ENCODE measurements around the gene PTTG1. TPM values are rescaled to one million over a fixed set of nuclear protein-coding genes. Genes with fewer than 3 reads are reported as not detected.

PTTG1 gene
- total and polyA plus RNA-seq, 8 donors: 2.3 to 104 (median 23.9) TPM; not detected in 1

DNA sequence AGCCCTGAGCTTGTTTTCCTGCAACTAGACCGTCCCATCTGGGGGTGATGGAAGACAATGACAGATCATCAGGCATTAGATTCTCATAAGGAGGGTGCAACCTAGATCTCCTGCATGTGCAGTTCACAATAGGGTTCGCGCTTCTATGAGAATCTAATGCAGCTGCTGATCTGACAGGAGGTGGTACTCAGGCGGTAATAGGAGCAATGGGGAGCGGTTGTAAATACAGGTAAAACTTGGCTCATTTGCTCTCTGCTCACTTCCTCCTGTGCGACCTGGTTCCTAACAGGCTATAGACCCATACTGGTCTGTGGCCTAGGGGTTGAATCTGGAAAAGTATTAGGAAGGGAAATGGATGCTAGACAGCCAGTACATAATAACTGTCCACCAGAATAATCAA lies 39.7 kb downstream of the PTTG1 start:
- intact Hi-C loops (cut with DNase I; ENCODE audit: low total_unique reads): no loop called here

GRCh38 chr5:160462167-160462566 lies 40.5 kb downstream of the PTTG1 start:
- Histone ChIP-seq H3K36me3 (no peaks in the 10 kb centered on the region), H3K4me1 (peaks cover 6 to 15% (median 11%) of the 10 kb centered on the region in 4 donors), H3K9me3 (no peaks in the 10 kb centered on the region), H3K4me3 (no peak overlapping the region), H3K27me3 (no peaks in the 10 kb centered on the region), H3K27ac (no peak overlapping the region)
- DNase-seq: no peak
- intact Hi-C loops (cut with DNase I; ENCODE audit: low total_unique reads): no loop called here
- TF ChIP-seq POLR2A (IDR thresholded peaks at IDR 0.05) (no peak), CTCF (IDR thresholded peaks at IDR 0.05) (no peak), POLR2AphosphoS5 (IDR thresholded peaks at IDR 0.05) (no peak), EP300 (IDR thresholded peaks at IDR 0.05) (no peak)
- 70 to 84% (median 81%) methylated on average over 2 of the region's 2 CpGs for WGBS, 5 donors

More for the DNA sequence above, 39.7 kb downstream of the PTTG1 start:
- WGBS, 5 donors: 78 to 98% (median 88%) methylated on average over 6 of the region's 6 CpGs
- H3K4me3 ChIP-seq: no peak overlapping the region
- DNase-seq: no peak
- H3K27me3 ChIP-seq: peaks cover 0 to 4% (median 0%) of the 10 kb centered on the region in 3 donors
- no peaks in the 10 kb centered on the region for H3K36me3 ChIP-seq
- H3K4me1 ChIP-seq: peaks cover 0 to 7% (median 3%) of the 10 kb centered on the region in 4 donors
- H3K27ac ChIP-seq: no peak overlapping the region
- TF ChIP-seq CTCF (IDR thresholded peaks at IDR 0.05) (no peak), POLR2A (IDR thresholded peaks at IDR 0.05) (no peak), EP300 (IDR thresholded peaks at IDR 0.05) (no peak), POLR2AphosphoS5 (IDR thresholded peaks at IDR 0.05) (no peak)
- no peaks in the 10 kb centered on the region for H3K9me3 ChIP-seq

DNA sequence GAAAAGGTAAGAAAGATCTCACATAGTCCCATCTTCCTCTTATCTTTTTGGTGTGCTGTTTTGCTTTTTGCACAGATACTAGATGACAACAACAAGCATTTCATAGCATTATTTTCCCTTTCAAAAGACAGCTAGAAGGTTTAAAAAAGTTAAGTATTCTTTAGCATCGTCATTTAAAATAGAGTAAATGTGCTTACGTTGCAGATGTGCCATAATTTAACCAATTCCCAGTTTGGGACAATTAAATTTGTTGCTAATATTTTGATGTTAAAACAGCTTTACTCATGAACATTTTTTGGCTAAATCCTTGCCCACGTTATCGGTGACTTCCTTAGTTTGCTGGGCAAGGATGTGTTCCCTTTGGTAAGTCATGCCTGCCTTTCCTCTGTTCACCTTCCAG lies 41.6 kb downstream of the PTTG1 start:
- no peak overlapping the region for H3K4me3 ChIP-seq
- 93 to 96% (median 96%) methylated on average over 4 of the region's 4 CpGs for WGBS, 5 donors

DNA sequence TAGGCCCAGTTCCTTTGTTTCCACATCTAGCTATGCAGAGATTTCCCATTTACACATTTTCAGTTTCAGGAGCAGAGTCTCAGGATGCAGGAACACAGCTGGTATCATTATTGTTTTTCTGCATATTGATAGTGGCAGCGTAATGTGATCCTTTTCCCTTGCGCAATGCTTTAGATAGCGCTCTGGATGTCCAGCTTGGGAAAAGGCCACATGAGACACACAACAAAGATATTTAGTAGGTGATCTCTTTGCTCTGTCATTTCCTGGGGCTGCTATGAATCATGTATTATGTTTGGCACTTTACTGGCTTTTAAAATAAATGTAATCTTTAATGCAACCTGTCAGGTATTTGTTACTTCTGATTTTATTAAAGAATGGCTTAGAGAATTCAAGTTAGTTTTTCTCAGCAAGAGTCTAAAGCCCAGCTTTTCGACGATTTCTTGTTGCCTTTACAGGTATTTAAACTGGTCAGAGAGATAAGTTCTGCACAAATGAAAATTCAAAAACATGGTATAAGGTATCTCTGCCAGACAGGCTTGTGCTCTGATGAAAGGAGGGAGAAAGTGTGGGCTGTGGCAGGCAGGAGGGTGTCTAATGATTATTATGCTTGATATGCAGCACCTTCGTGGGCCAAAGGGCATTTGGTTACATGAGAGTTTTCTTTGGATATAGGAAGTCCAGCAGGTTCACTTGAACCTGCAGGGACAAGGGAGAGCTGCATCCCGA lies 42.2 kb downstream of the PTTG1 start:
- H3K27me3 ChIP-seq: peaks cover 0 to 4% (median 0%) of the 10 kb centered on the region in 3 donors
- intact Hi-C loops (cut with DNase I; ENCODE audit: low total_unique reads): no loop called here
- DNase-seq: peak in 1 of 2 donors; percentile 26
- TF ChIP-seq CTCF (IDR thresholded peaks at IDR 0.05): no peak
- no peak for TF ChIP-seq POLR2A (IDR thresholded peaks at IDR 0.05)
- TF ChIP-seq EP300 (IDR thresholded peaks at IDR 0.05): no peak
- TF ChIP-seq POLR2AphosphoS5 (IDR thresholded peaks at IDR 0.05): no peak
- WGBS, 5 donors: 46 to 61% (median 54%) methylated on average over 7 of the region's 7 CpGs
- H3K9me3 ChIP-seq: no peaks in the 10 kb centered on the region
- no peaks in the 10 kb centered on the region for H3K36me3 ChIP-seq
- peaks cover 18 to 31% (median 22%) of the 10 kb centered on the region in 4 donors for H3K4me1 ChIP-seq
- no peak overlapping the region for H3K4me3 ChIP-seq
- H3K27ac ChIP-seq: peak overlapping the region in 1 of 5 donors; percentile 17

More for the DNA sequence above, 41.6 kb downstream of the PTTG1 start:
- intact Hi-C loops (cut with DNase I; ENCODE audit: low total_unique reads): no loop called here
- no peak for DNase-seq
- Histone ChIP-seq H3K27me3 (peaks cover 0 to 4% (median 0%) of the 10 kb centered on the region in 3 donors), H3K4me1 (peaks cover 17 to 26% (median 21%) of the 10 kb centered on the region in 4 donors), H3K27ac (no peak overlapping the region), H3K36me3 (no peaks in the 10 kb centered on the region), H3K9me3 (no peaks in the 10 kb centered on the region)
- no peak for TF ChIP-seq CTCF (IDR thresholded peaks at IDR 0.05)
- TF ChIP-seq EP300 (IDR thresholded peaks at IDR 0.05): no peak
- TF ChIP-seq POLR2A (IDR thresholded peaks at IDR 0.05): no peak
- TF ChIP-seq POLR2AphosphoS5 (IDR thresholded peaks at IDR 0.05): no peak
